HCT116 (cell line): Measurements from ENCODE around the gene MMP17.

Experiments used
- EGR1 ChIP-seq: IDR thresholded peaks from 2 replicates; pipeline ENCODE4 v1.6.1; 2012; ENCODE audit warnings: low read depth
- FOSL1 ChIP-seq: IDR thresholded peaks from 2 replicates; pipeline ENCODE4 v1.6.1; 2012; ENCODE audit warnings: low read depth
- POLR2A ChIP-seq: IDR thresholded peaks from 2 replicates; pipeline ENCODE4 v1.7.0; 2011; ENCODE audit warnings: borderline replicate concordance; ENCODE audit not compliant: insufficient read depth, insufficient read length; ENCODE audit errors: extremely low read depth
- POLR2AphosphoS5 ChIP-seq: IDR thresholded peaks from 2 replicates; pipeline ENCODE4 v1.6.1; 2011; ENCODE audit warnings: mild to moderate bottlenecking, low read depth, low read length, moderate library complexity
- SIN3A ChIP-seq: IDR thresholded peaks from 2 replicates; pipeline ENCODE4 v1.6.1; 2012; ENCODE audit warnings: low read depth
- TF ChIP-seq, protein P1 (sequence below), 3 experiments: fragments of 200-600 bp in 1 of 3; sonication (generic) in 1 of 3; IDR thresholded peaks in 2 of 3; conservative IDR thresholded peaks in 1 of 3; 2 replicates each; pipeline ENCODE4 v1.5.1; 2012 to 2017; ENCODE audit warnings: low read depth in 2 of 3, low read length in 2 of 3, antibody characterized with exemption in 1 of 3, borderline replicate concordance in 1 of 3, control low read depth in 1 of 3, mild to moderate bottlenecking in 1 of 3, mixed read lengths in 1 of 3, mixed run types in 1 of 3, moderate library complexity in 1 of 3; ENCODE audit not compliant: insufficient read depth in 1 of 3
- TF ChIP-seq, protein P2 (sequence below): IDR thresholded peaks from 2 replicates; pipeline ENCODE4 v1.6.1; 2012; ENCODE audit warnings: low read depth

DNA sequence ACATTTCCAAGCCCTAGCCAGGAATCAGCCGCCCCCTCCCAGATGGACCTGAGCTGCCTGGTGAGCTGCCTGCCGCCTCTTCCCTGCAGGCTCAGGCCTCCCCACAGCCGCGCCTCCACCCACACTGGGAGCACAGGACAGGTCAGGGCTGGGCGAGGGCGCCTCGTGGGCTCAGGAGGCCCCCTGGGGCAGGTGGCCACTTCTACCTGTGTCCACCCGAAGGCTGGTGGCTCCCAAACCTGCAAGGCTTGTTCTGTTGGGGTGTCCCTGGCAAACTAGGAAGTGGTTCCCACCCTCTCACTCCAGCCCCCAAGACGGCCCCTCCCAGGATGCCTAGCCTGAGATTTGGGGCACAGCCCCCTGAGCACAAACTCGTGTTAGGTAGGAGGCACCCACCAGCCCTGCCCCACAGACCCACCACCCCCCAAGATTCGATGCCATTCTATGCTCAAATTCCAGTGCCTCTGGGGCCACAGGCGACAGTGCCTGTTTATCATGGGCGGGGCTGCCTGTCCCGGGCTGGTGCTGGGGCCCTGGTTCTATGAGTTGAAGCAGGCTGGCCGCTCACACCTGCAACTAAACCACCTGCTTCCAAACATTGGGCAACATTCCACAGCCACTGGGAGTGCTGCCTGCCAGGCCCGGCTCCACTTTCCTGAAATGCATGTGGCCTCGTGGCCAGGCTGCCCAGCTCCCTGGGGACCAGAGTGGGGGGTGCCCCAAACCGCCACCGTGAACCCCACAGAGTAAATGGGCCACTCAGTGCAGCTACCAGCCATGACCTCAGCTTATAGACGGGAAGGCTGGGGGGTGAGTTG lies 6.8 kb downstream of the MMP17 start:
- TF ChIP-seq, protein P1, sequence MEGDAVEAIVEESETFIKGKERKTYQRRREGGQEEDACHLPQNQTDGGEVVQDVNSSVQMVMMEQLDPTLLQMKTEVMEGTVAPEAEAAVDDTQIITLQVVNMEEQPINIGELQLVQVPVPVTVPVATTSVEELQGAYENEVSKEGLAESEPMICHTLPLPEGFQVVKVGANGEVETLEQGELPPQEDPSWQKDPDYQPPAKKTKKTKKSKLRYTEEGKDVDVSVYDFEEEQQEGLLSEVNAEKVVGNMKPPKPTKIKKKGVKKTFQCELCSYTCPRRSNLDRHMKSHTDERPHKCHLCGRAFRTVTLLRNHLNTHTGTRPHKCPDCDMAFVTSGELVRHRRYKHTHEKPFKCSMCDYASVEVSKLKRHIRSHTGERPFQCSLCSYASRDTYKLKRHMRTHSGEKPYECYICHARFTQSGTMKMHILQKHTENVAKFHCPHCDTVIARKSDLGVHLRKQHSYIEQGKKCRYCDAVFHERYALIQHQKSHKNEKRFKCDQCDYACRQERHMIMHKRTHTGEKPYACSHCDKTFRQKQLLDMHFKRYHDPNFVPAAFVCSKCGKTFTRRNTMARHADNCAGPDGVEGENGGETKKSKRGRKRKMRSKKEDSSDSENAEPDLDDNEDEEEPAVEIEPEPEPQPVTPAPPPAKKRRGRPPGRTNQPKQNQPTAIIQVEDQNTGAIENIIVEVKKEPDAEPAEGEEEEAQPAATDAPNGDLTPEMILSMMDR (IDR thresholded peaks at IDR 0.05 in 2 of 3, conservative IDR thresholded peaks at IDR 0.05 in 1 of 3; ENCODE audit: borderline replicate concordance in 1 of 3, insufficient read depth in 1 of 3, low read depth in 2 of 3, low read length in 2 of 3): no peak
- TF ChIP-seq SIN3A (no peak), POLR2AphosphoS5 (no peak), POLR2A (no peak), FOSL1 (no peak), EGR1 (no peak)
- TF ChIP-seq, protein P2, sequence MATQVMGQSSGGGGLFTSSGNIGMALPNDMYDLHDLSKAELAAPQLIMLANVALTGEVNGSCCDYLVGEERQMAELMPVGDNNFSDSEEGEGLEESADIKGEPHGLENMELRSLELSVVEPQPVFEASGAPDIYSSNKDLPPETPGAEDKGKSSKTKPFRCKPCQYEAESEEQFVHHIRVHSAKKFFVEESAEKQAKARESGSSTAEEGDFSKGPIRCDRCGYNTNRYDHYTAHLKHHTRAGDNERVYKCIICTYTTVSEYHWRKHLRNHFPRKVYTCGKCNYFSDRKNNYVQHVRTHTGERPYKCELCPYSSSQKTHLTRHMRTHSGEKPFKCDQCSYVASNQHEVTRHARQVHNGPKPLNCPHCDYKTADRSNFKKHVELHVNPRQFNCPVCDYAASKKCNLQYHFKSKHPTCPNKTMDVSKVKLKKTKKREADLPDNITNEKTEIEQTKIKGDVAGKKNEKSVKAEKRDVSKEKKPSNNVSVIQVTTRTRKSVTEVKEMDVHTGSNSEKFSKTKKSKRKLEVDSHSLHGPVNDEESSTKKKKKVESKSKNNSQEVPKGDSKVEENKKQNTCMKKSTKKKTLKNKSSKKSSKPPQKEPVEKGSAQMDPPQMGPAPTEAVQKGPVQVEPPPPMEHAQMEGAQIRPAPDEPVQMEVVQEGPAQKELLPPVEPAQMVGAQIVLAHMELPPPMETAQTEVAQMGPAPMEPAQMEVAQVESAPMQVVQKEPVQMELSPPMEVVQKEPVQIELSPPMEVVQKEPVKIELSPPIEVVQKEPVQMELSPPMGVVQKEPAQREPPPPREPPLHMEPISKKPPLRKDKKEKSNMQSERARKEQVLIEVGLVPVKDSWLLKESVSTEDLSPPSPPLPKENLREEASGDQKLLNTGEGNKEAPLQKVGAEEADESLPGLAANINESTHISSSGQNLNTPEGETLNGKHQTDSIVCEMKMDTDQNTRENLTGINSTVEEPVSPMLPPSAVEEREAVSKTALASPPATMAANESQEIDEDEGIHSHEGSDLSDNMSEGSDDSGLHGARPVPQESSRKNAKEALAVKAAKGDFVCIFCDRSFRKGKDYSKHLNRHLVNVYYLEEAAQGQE: no peak
